ENCODE results near the gene CACNA1S. TPM values are rescaled to one million over a fixed set of nuclear protein-coding genes. Genes with fewer than 3 reads are reported as not detected.

Gene CACNA1S
- total RNA-seq, 1 donor from 2014 or later: not detected

GRCh38 chr1:200992382-200993048, 119.7 kb downstream of the CACNA1S start:
- peak in 1 of 2 experiments; percentile 51 for DNase-seq (ENCODE audit: low spot score in 2 of 2, unreplicated experiment in 2 of 2)
- Mint-ChIP-seq H3K27me3 (ENCODE audit: low read depth) (no peaks in the 10 kb centered on the region), H3K27ac (no peak overlapping the region), H3K36me3 (peaks cover 3% of the 10 kb centered on the region), H3K9me3 (no peaks in the 10 kb centered on the region), H3K4me1 (peaks cover 4% of the 10 kb centered on the region), H3K4me3 (no peak overlapping the region)
- TF ChIP-seq CTCF (IDR thresholded peaks at IDR 0.05; ENCODE audit: unreplicated experiment): no peak

GRCh38 chr1:200991097-200991614, 121.1 kb downstream of the CACNA1S start:
- Mint-ChIP-seq H3K4me1 (peaks cover 4% of the 10 kb centered on the region), H3K27me3 (ENCODE audit: low read depth) (no peaks in the 10 kb centered on the region), H3K9me3 (no peaks in the 10 kb centered on the region), H3K36me3 (peaks cover 3% of the 10 kb centered on the region), H3K27ac (no peak overlapping the region), H3K4me3 (no peak overlapping the region)
- no peak for TF ChIP-seq CTCF (IDR thresholded peaks at IDR 0.05; ENCODE audit: unreplicated experiment)
- DNase-seq (ENCODE audit: low spot score in 2 of 2, unreplicated experiment in 2 of 2): no peak

GRCh38 chr1:200990114-200990513, 122.1 kb downstream of the CACNA1S start:
- no peaks in the 10 kb centered on the region for H3K9me3 Mint-ChIP-seq
- no peak for DNase-seq (ENCODE audit: low spot score in 2 of 2, unreplicated experiment in 2 of 2)
- peaks cover 3% of the 10 kb centered on the region for H3K36me3 Mint-ChIP-seq
- no peak overlapping the region for H3K4me3 Mint-ChIP-seq
- no peak overlapping the region for H3K27ac Mint-ChIP-seq
- no peaks in the 10 kb centered on the region for H3K27me3 Mint-ChIP-seq (ENCODE audit: low read depth)
- TF ChIP-seq CTCF (IDR thresholded peaks at IDR 0.05; ENCODE audit: unreplicated experiment): no peak
- peaks cover 4% of the 10 kb centered on the region for H3K4me1 Mint-ChIP-seq

Other genes starting within 250 kb of the CACNA1S start
- gene GPR25, start 239.4 kb downstream of the CACNA1S start, total RNA-seq: 0.25 TPM in 1 of 3 replicates, not detected in the others
- gene INAVA, start 217.5 kb downstream of the CACNA1S start, total RNA-seq: 34.6 to 36.6 TPM (median 35.7 TPM) in 3 replicates
- gene KIF21B, start 88.7 kb downstream of the CACNA1S start, total RNA-seq: 6.5 to 7.0 TPM (median 6.9 TPM) in 3 replicates
- not detected in 3 replicates for gene ASCL5, start 14.8 kb upstream of the CACNA1S start, total RNA-seq
- gene TMEM9, start 42.0 kb upstream of the CACNA1S start, total RNA-seq: 133 to 140 TPM (median 136 TPM) in 3 replicates
- 0.93 to 1.6 TPM (median 1.0 TPM) in 3 replicates for gene IGFN1, start 78.4 kb upstream of the CACNA1S start, total RNA-seq
- gene PKP1, start 171.1 kb upstream of the CACNA1S start, total RNA-seq: 0.54 to 0.58 TPM (median 0.57 TPM) in 3 replicates

All from mesothelial cell of epicardium (in vitro differentiated cells).